Panc1 (cell line): Measurements from ENCODE around the gene CREBRF. TPM values are rescaled to one million over a fixed set of nuclear protein-coding genes. Genes with fewer than 3 reads are reported as not detected.

ENCODE experiments used
- ATAC-seq: fragments of 200-7000 bp; cut with Tn5 transposase; 2 replicates; pipeline ENCODE4 v1.9.1; 2020; ENCODE audit warnings: mild to moderate bottlenecking, moderate library complexity
- BruUV-seq: library from RNA; stranded (reverse); fragments of 400-500 nt; replicated peaks from 2 replicates; lab custom pipeline; 2021; lab: Mats Ljungman, UMichigan
- CTCF ChIA-PET: fragments of 300-600 bp; sonication (Branson Sonifier 250); formaldehyde crosslinking; loops from one replicate; lab custom pipeline; 2022; ENCODE audit warnings: antibody characterized with exemption; lab: Charles Lee
- POLR2A ChIA-PET: fragments of 300-600 bp; sonication (Branson Sonifier 250); formaldehyde crosslinking; loops from one replicate; lab custom pipeline; 2022; ENCODE audit warnings: antibody characterized with exemption; lab: Charles Lee
- DNase-seq: peaks from one replicate; pipeline ENCODE4 v3.0.0-alpha.2; 2010; ENCODE audit warnings: low read depth, low spot score
- H3K27ac ChIP-seq: 2 replicates; pipeline ENCODE4 v1.5.1; 2011; ENCODE audit warnings: mild to moderate bottlenecking, low read length, inconsistent platforms
- H3K27me3 ChIP-seq: fragments of 200-500 bp; sonication (Bioruptor generic); 2 replicates; pipeline ENCODE4 v1.6.0; 2014; ENCODE audit warnings: low read length, inconsistent platforms; ENCODE audit not compliant: control insufficient read depth, insufficient read depth
- H3K36me3 ChIP-seq: fragments of 200-500 bp; sonication (Bioruptor generic); 2 replicates; pipeline ENCODE4 v1.5.1; 2014; ENCODE audit warnings: inconsistent platforms, mild to moderate bottlenecking, low read length, moderate library complexity; ENCODE audit not compliant: control insufficient read depth, insufficient read depth
- H3K4me1 ChIP-seq: 2 replicates; pipeline ENCODE4 v1.5.1; 2011; ENCODE audit warnings: inconsistent platforms, mild to moderate bottlenecking, low read length, moderate library complexity; ENCODE audit not compliant: control insufficient read depth, insufficient read depth
- H3K4me3 ChIP-seq, 2 experiments: 2 replicates each; pipeline ENCODE4 v1.5.1; 2011 to 2012; ENCODE audit warnings: low read depth in 2 of 2, low read length in 2 of 2, mild to moderate bottlenecking in 2 of 2, inconsistent platforms in 1 of 2, moderate library complexity in 1 of 2
- H3K9me3 ChIP-seq: fragments of 200-500 bp; sonication (Bioruptor generic); 2 replicates; pipeline ENCODE4 v1.5.1; 2014; ENCODE audit warnings: low read depth, mild to moderate bottlenecking, inconsistent platforms, low read length, moderate library complexity; ENCODE audit not compliant: control insufficient read depth, insufficient read depth
- POLR2AphosphoS5 ChIP-seq: IDR thresholded peaks from 2 replicates; pipeline ENCODE4 v1.6.1; 2012; ENCODE audit warnings: mild to moderate bottlenecking, low read depth, low read length, moderate library complexity
- SIN3A ChIP-seq: IDR thresholded peaks from 2 replicates; pipeline ENCODE4 v1.6.1; 2012; ENCODE audit warnings: low read depth, mild to moderate bottlenecking, low read length, moderate library complexity, borderline replicate concordance; ENCODE audit not compliant: insufficient read depth
- TCF7L2 ChIP-seq: IDR thresholded peaks from 2 replicates; pipeline ENCODE4 v1.6.1; 2011; ENCODE audit warnings: mild to moderate bottlenecking, low read depth, low read length, inconsistent platforms
- in situ Hi-C: cut with HindIII; loops from 2 replicates; pipeline ENCODE4 v1.10.0; 2016; ENCODE audit warnings: low sequenced_read_pairs, low pct_unique_long_range_greater_than_20kb
- intact Hi-C: fragments of 100-400 bp; cut with micrococcal nuclease; formaldehyde crosslinking; loops from one replicate; pipeline ENCODE4 v1.10.0; 2022; ENCODE audit not compliant: unreplicated experiment
- total RNA-seq: library from RNA; stranded (reverse); gene quantifications from one replicate; pipeline ENCODE4 v1.2.1, GENCODE V29; 2021; ENCODE audit not compliant: unreplicated experiment
- TF ChIP-seq, protein P1 (sequence below), 2 experiments: IDR thresholded peaks; 2 replicates each; pipeline ENCODE4 v1.6.1; 2011 to 2012; ENCODE audit warnings: low read depth in 2 of 2, control low read depth in 1 of 2, low read length in 1 of 2, mild to moderate bottlenecking in 1 of 2, moderate library complexity in 1 of 2; ENCODE audit not compliant: insufficient read depth in 1 of 2
- TF ChIP-seq, protein P2 (sequence below): fragments of 450-650 bp; IDR thresholded peaks from 2 replicates; pipeline ENCODE4 v1.5.1; 2017; ENCODE audit warnings: mild to moderate bottlenecking

CREBRF gene
- total RNA-seq, 1 experiment from 2014 or later = 9.0 TPM

DNA sequence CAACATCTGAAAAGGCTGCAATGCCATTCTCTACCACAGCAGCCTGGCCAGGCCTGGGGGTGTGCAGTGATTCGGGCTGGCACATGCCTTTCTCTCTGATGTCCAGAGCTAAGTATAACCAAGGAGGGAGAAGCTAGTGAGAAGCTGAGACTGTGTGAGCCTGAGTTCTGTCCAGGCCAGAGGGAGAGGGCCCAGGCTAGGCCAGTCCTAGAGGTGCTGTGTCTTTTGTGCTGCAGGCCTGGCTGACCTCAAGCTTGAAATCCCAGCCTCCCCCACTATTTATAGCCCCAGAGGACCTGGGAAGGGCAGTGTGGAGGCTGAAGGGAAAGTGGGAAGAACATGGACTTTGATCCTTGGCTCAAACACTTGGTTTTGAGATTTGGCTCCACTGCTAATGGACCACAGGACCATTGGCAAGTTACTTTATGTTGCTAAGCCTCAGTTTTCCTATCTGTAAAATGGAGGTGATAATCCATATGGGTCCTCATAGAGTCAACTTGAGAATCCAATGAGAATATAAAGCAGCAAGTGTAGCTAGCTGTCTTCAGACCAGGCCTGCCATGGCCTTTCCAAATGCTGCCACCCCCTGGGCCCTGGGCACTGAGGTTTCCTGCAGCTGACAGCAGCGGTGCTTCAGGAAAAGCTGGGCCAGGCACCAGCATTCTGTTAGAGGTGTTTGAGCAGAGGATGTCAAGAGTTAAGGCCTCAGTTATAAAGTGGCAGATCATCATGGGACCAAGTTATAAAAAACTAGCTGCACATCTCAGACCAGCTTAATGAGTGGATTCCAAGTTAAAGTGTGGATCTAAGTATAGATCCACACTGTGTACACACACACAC, 109.2 kb downstream of the CREBRF start:
- Histone ChIP-seq H3K9me3 (no peaks in the 10 kb centered on the region), H3K4me3 (no peak overlapping the region), H3K36me3 (no peaks in the 10 kb centered on the region), H3K27ac (no peak overlapping the region), H3K4me1 (no peaks in the 10 kb centered on the region), H3K27me3 (no peaks in the 10 kb centered on the region)
- TF ChIP-seq, protein P1, sequence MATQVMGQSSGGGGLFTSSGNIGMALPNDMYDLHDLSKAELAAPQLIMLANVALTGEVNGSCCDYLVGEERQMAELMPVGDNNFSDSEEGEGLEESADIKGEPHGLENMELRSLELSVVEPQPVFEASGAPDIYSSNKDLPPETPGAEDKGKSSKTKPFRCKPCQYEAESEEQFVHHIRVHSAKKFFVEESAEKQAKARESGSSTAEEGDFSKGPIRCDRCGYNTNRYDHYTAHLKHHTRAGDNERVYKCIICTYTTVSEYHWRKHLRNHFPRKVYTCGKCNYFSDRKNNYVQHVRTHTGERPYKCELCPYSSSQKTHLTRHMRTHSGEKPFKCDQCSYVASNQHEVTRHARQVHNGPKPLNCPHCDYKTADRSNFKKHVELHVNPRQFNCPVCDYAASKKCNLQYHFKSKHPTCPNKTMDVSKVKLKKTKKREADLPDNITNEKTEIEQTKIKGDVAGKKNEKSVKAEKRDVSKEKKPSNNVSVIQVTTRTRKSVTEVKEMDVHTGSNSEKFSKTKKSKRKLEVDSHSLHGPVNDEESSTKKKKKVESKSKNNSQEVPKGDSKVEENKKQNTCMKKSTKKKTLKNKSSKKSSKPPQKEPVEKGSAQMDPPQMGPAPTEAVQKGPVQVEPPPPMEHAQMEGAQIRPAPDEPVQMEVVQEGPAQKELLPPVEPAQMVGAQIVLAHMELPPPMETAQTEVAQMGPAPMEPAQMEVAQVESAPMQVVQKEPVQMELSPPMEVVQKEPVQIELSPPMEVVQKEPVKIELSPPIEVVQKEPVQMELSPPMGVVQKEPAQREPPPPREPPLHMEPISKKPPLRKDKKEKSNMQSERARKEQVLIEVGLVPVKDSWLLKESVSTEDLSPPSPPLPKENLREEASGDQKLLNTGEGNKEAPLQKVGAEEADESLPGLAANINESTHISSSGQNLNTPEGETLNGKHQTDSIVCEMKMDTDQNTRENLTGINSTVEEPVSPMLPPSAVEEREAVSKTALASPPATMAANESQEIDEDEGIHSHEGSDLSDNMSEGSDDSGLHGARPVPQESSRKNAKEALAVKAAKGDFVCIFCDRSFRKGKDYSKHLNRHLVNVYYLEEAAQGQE (IDR thresholded peaks at IDR 0.05; ENCODE audit: insufficient read depth in 1 of 2, low read depth in 2 of 2, low read length in 1 of 2) = no peak
- TF ChIP-seq POLR2AphosphoS5 (no peak), TCF7L2 (no peak), SIN3A (no peak)
- TF ChIP-seq, protein P2, sequence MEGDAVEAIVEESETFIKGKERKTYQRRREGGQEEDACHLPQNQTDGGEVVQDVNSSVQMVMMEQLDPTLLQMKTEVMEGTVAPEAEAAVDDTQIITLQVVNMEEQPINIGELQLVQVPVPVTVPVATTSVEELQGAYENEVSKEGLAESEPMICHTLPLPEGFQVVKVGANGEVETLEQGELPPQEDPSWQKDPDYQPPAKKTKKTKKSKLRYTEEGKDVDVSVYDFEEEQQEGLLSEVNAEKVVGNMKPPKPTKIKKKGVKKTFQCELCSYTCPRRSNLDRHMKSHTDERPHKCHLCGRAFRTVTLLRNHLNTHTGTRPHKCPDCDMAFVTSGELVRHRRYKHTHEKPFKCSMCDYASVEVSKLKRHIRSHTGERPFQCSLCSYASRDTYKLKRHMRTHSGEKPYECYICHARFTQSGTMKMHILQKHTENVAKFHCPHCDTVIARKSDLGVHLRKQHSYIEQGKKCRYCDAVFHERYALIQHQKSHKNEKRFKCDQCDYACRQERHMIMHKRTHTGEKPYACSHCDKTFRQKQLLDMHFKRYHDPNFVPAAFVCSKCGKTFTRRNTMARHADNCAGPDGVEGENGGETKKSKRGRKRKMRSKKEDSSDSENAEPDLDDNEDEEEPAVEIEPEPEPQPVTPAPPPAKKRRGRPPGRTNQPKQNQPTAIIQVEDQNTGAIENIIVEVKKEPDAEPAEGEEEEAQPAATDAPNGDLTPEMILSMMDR = no peak
- intact Hi-C loops (loop anchor here (2.0 kb wide), 1 partner anchor 117 kb away; no protein-coding TSS in a partner anchor), in situ Hi-C loops (no loop called here)
- ATAC-seq (no peak), DNase-seq (no peak)
- POLR2A ChIA-PET = no interaction called here
- no TSS peak for BruUV-seq
- CTCF ChIA-PET = no interaction called here

DNA sequence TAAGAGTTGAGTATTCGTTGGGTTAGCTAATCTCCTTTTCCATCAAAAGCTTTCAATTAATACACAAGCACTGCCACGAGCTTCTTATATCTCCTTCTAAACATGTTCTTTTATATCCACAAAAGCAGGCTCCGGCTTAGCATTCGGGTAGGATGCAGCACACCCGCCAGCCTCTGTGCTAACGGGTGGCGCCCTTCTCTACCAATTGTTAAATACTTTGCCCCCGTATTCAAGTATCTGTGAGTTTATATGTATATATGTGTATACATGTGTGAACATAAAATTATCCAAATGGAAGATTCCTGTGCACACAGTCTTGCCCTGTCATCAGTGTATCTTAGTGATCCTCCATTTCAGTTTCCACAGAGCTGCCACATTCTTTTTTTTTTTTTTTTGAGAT, 116.0 kb downstream of the CREBRF start:
- ChIA-PET CTCF (interaction anchor here (0.6 kb wide), 1 partner anchor 11 kb away, joined by 5 read pairs; no protein-coding TSS in a partner anchor), POLR2A (no interaction called here)
- H3K9me3 ChIP-seq = no peaks in the 10 kb centered on the region
- in situ Hi-C loops (no loop called here), intact Hi-C loops (no loop called here)
- no peak for TF ChIP-seq TCF7L2
- no peak for TF ChIP-seq POLR2AphosphoS5
- TF ChIP-seq SIN3A = no peak
- TF ChIP-seq, protein P2 = no peak
- TF ChIP-seq, protein P1 (IDR thresholded peaks at IDR 0.05; ENCODE audit: insufficient read depth in 1 of 2, low read depth in 2 of 2, low read length in 1 of 2) = no peak
- DNase-seq (no peak), ATAC-seq (no peak)
- BruUV-seq = no TSS peak
- H3K4me3 ChIP-seq = no peak overlapping the region
- H3K27me3 ChIP-seq = no peaks in the 10 kb centered on the region
- no peaks in the 10 kb centered on the region for H3K4me1 ChIP-seq
- H3K36me3 ChIP-seq = no peaks in the 10 kb centered on the region
- no peak overlapping the region for H3K27ac ChIP-seq
